Peyer's patch (tissue), 4 donors: ENCODE measurements around the gene NRGN.

Source experiments
- POLR2A ChIP-seq, 2 donors: fragments of 450-650 bp; IDR thresholded peaks; one replicate each; pipeline ENCODE4 v1.5.1; 2017; ENCODE audit warnings: antibody characterized with exemption in 2 of 2, mild to moderate bottlenecking in 2 of 2, moderate library complexity in 2 of 2
- TF ChIP-seq, protein P1 (sequence below), 6 experiments: fragments of 450-650 bp in 4 of 6; fragments of 200-600 bp in 2 of 6; sonication (generic) in 1 of 6; IDR thresholded peaks; one replicate each; pipeline ENCODE4 v1.5.1; 2017 to 2019; ENCODE audit warnings: antibody characterized with exemption in 6 of 6, mild to moderate bottlenecking in 3 of 6, moderate library complexity in 1 of 6

DNA sequence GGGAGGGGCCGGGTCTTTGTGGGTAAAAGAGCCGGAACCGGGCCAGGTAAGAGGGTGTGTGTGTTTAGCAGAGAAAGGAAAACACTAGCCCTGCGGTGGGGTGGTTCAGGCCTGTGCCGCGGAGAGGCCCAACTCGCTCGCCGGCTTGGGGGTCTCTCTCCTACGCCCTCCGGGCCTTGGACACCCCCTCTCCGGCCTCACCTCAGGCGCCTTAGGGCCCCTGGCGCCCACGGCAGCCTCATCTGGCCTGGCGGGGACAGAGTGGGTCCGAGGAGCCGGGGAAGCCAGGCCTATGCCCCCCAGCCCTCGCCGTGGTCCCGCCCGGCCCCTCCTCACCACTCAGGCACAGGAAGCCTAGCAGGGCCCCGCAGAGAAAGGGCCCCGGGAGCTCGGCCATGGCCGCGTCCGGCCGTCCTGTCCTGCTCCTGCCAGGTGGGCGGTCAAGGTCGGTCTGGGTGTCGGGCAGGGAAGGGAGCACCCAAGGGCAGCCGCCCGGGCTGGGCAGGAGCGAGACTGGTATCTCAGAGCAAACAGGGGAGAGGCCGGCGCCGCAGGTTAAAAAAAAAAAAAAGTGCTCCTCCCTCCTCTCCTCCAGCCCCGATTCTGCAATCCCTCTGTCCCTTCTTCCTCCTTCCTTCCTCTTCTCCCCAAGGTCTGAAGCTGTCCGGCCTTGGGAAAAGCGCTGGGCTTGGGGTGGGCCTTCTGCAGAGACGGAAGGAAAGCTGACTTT lies 12.2 kb downstream of the NRGN start, which contains the start of gene VSIG2:
- no peak for TF ChIP-seq POLR2A (IDR thresholded peaks at IDR 0.05)
- TF ChIP-seq, protein P1, sequence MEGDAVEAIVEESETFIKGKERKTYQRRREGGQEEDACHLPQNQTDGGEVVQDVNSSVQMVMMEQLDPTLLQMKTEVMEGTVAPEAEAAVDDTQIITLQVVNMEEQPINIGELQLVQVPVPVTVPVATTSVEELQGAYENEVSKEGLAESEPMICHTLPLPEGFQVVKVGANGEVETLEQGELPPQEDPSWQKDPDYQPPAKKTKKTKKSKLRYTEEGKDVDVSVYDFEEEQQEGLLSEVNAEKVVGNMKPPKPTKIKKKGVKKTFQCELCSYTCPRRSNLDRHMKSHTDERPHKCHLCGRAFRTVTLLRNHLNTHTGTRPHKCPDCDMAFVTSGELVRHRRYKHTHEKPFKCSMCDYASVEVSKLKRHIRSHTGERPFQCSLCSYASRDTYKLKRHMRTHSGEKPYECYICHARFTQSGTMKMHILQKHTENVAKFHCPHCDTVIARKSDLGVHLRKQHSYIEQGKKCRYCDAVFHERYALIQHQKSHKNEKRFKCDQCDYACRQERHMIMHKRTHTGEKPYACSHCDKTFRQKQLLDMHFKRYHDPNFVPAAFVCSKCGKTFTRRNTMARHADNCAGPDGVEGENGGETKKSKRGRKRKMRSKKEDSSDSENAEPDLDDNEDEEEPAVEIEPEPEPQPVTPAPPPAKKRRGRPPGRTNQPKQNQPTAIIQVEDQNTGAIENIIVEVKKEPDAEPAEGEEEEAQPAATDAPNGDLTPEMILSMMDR (IDR thresholded peaks at IDR 0.05): no peak
